Retinal pigment epithelial cell (primary cell): ENCODE results near the gene KLHDC10.
"Not testable (repeated sequence)": the region's sequence is repeated elsewhere in the genome, so short reads cannot be mapped to it uniquely, and the experiment has no call there.

Source experiments
- DNase-seq: peaks from one replicate; pipeline ENCODE4 v3.0.0-alpha.2; 2010; ENCODE audit warnings: low read depth
- H3K4me3 ChIP-seq: 2 replicates; pipeline ENCODE4 v1.5.1; 2011; ENCODE audit warnings: mild to moderate bottlenecking, low read length, control low read depth, moderate library complexity
- CTCF ChIP-seq: conservative IDR thresholded peaks from 2 replicates; pipeline ENCODE4 v1.5.1; 2011; ENCODE audit warnings: low read depth, low read length, control low read depth, inconsistent platforms

KLHDC10 gene

GRCh38 chr7:130112662-130113425 lies 42.5 kb downstream of the KLHDC10 start:
- H3K4me3 ChIP-seq, result no peak overlapping the region
- no peak for TF ChIP-seq CTCF
- no peak for DNase-seq

GRCh38 chr7:130113426-130113805 lies 43.1 kb downstream of the KLHDC10 start:
- not testable (repeated sequence) for DNase-seq, H3K4me3 ChIP-seq

DNA sequence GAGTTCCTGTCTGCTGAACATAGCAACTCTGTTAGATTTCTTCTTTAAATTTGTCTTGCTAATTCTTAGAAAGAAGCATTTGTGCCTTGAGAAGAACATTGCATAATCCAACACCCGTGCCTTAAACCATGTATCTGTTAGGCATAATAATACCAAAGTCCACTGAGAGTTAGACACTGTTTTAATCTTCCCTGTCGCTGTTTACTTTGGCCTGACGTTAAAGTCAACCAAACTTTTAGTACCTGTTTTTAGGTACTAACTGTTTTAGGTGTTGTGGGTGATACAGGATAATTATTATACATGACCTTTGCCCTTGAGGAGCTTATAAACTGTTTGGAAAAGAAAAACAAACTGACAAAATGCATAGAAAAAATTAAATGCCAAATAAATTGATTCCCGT lies 43.6 kb downstream of the KLHDC10 start:
- H3K4me3 ChIP-seq, result no peak overlapping the region
- DNase-seq, result no peak
- TF ChIP-seq CTCF, result no peak

GRCh38 chr7:130114374-130114773 lies 44.0 kb downstream of the KLHDC10 start:
- TF ChIP-seq CTCF, result no peak
- no peak overlapping the region for H3K4me3 ChIP-seq
- no peak for DNase-seq

- no peak overlapping the region for H3K4me3 ChIP-seq
- no peak for DNase-seq
- no peak for TF ChIP-seq CTCF
Measured at GRCh38 chr7:130114776-130115175, 44.4 kb downstream of the KLHDC10 start.

GRCh38 chr7:130118294-130118693 lies 48.0 kb downstream of the KLHDC10 start:
- TF ChIP-seq CTCF, result no peak
- DNase-seq, result no peak
- H3K4me3 ChIP-seq, result no peak overlapping the region

DNA sequence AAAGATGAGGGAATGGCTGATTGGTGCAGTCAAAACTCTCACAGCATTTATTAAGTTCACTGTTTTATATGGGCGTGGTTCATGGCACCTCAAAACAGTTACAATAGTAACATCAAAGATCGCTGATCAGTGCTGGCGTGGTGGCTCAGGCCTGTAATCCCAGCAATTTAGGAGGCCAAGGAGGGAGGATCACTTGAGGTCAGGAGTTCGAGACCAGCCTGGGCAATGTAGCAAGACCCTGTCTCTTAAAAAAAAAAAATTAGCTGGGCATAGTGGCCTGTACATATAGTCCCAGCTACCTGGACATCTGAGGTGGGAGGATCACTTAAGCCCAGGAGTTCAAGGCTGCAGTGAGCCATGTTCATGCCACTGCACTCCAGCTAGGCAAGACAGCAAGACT lies 48.5 kb downstream of the KLHDC10 start:
- TF ChIP-seq CTCF, result no peak
- no peak for DNase-seq
- no peak overlapping the region for H3K4me3 ChIP-seq

DNA sequence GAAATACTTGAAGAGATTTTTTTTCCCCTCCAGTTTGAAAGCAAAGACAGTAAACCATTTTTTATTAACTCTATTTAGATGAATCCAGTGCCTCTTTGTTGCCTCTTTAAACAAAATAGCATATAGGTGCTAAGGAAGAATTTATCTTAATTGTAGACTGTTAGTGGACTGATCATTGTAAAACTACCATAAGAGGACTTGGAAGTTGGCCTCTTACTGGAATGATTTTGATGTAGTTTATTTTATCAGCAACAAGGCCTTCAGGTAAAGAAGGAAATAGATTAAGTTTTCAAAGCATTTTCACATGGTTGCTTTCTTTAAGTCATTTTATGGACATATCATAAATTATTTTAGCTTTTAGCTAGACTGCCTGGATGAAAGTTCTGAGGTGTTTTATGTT lies 53.2 kb downstream of the KLHDC10 start:
- DNase-seq, result no peak
- no peak overlapping the region for H3K4me3 ChIP-seq
- TF ChIP-seq CTCF, result no peak
